GM13977 (cell line): Measurements from ENCODE around the gene TPO.

Source experiments
- DNase-seq: peaks from one replicate; pipeline ENCODE4 v3.0.0; 2012; ENCODE audit warnings: low spot score
- CTCF ChIP-seq: IDR thresholded peaks from 2 replicates; pipeline ENCODE4 v1.5.1; 2012; ENCODE audit warnings: mild to moderate bottlenecking, control low read depth; ENCODE audit not compliant: insufficient read depth; ENCODE audit errors: extremely low read depth, missing control alignments
- in situ Hi-C: fragments of 300-500 bp; cut with MboI; formaldehyde crosslinking; loops from one replicate; pipeline ENCODE4 v1.12.0; 2022; ENCODE audit warnings: low sequenced_read_pairs, low pct_unique_long_range_greater_than_20kb, mixed read lengths, inconsistent platforms; ENCODE audit not compliant: unreplicated experiment

TPO gene

DNA sequence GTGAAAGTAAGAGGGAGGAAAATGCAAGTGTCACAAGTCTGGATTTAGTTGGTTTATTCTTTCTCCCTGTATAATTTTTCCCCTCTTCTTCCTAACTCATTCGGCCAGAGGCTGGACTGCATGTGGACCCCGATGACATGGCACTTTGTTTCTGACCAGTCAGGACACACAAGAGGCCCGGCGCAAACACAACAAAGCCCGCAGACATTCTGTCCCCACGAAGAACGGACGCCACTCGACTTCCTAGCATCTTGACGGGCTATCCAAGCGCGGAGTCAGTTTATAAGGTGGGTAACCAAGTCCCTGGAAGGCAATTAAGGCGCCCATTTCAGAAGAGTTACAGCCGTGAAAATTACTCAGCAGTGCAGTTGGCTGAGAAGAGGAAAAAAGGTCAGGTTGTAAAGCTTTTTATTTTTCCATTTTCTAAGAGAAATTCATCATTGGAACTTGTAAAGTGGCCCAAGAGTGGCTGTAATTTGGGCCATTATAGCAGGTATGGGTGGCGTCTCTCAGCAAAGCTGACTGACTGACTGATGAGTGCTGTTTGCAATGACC, at the start of gene TPO:
TSS of gene TPO (plus strand) at position 308 of the 555 bp plus-strand sequence. CDS start 946 bp downstream, outside the sequence.
- no peak for DNase-seq
- TF ChIP-seq CTCF = no peak
- in situ Hi-C loops = no loop called here

GRCh38 chr2:1366546-1367134, 46.6 kb upstream of the TPO start:
- DNase-seq = no peak
- in situ Hi-C loops = no loop called here
- TF ChIP-seq CTCF = no peak

DNA sequence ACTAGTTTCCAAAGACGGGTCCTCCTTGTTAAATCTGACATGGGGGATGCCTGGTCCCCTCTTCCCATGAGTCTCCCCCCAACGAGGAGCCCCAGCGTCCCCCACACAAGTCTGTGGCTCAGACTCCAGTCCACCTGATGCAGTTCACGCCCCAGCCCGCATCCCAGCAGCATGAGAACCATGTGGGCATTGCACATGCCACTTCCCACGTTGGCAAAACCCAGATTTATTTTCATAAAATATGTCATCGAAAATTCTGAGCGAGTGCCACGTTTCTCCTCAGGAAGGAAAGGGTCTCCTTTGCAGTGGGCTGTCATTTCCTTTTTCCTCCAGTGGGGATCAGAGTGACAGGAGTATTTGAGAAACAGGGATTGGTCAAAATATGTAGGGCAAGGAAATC, 45.7 kb upstream of the TPO start:
- no peak for DNase-seq
- TF ChIP-seq CTCF = no peak
- in situ Hi-C loops = no loop called here

DNA sequence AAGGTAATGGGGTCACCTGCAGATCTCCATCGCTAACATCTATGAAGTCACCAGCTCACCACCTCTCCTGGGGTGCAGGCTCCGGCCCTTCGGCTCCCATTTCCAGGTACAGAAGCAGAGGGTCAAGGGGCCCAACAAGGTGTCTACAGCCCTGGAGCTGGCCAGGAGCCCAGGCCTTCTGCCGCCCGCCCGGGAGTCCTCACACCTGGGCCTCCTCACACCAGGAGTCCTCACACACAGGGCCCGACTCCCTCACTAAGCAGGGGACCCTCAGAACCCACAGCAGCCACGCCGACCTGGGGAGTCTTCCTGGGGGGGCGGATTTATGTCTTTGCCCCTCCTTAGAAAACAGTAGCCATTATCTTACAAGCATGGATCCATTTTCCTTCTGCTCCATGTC, 43.4 kb upstream of the TPO start:
- TF ChIP-seq CTCF = no peak
- in situ Hi-C loops = no loop called here
- no peak for DNase-seq

DNA sequence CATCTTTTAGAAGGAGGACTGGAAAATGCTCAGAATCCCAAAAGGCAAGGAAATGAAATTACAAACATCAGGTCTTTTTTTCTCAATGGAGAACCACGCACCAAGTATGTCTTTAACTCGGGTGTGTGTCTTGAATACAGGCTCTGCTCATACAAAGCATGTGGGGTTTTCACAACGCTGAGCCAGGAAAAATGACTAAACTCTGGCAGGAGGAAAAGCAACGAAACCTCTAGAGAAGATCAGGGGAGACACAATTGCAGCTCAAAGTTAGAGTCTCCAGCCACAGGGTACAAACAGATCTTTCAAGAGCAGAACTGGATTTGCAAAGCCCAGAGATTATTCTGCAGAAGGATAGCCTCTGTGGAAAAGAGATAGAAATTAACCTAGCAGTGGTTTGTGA, 42.8 kb upstream of the TPO start:
- TF ChIP-seq CTCF = no peak
- in situ Hi-C loops = no loop called here
- no peak for DNase-seq

GRCh38 chr2:1371082-1371481, 42.2 kb upstream of the TPO start:
- no peak for DNase-seq
- in situ Hi-C loops = no loop called here

More at GRCh38 chr2:1371082-1371481, 42.2 kb upstream of the TPO start:
- TF ChIP-seq CTCF = no peak
